Transverse colon (tissue), 4 donors: ENCODE measurements around the gene TARS3. TPM values are rescaled to one million over a fixed set of nuclear protein-coding genes. Genes with fewer than 3 reads are reported as not detected.

ENCODE experiments used
- DNase-seq: peaks from one replicate; pipeline ENCODE4 v3.0.0-alpha.2; 2019
- H3K27ac ChIP-seq, 4 donors: fragments of 200-600 bp; sonication (generic); 2 replicates each; pipeline ENCODE4 v1.5.1; 2016 to 2018; ENCODE audit warnings: inconsistent platforms in 4 of 4
- H3K27me3 ChIP-seq: fragments of 200-600 bp; sonication (generic); 2 replicates; pipeline ENCODE4 v1.5.1; 2017; ENCODE audit warnings: inconsistent platforms
- H3K36me3 ChIP-seq, 4 donors: fragments of 200-600 bp; sonication (generic); 2 replicates each; pipeline ENCODE4 v1.5.1; 2017 to 2019; ENCODE audit warnings: inconsistent platforms in 4 of 4
- H3K4me1 ChIP-seq, 4 donors: fragments of 200-600 bp; sonication (generic); 2 replicates each; pipeline ENCODE4 v1.5.1; 2017 to 2020; ENCODE audit warnings: inconsistent platforms in 4 of 4
- H3K4me3 ChIP-seq, 4 donors: fragments of 200-600 bp; sonication (generic); 1 replicate in 1 of 4; 2 replicates in 3 of 4; pipeline versions ENCODE4 v1.5.1 to v1.6.1; 2017 to 2019; ENCODE audit warnings: inconsistent platforms in 4 of 4
- H3K9me3 ChIP-seq, 2 donors: fragments of 200-600 bp; sonication (generic); 2 replicates each; pipeline ENCODE4 v1.5.1; 2017 to 2019; ENCODE audit warnings: inconsistent platforms in 2 of 2
- EP300 ChIP-seq: sonication (generic); formaldehyde crosslinking; IDR thresholded peaks from one replicate; pipeline ENCODE4 v1.6.1; 2017; ENCODE audit warnings: antibody characterized with exemption, low read depth
- POLR2A ChIP-seq: fragments of 450-650 bp; IDR thresholded peaks from one replicate; pipeline ENCODE4 v1.6.1; 2016; ENCODE audit warnings: antibody characterized with exemption, mild to moderate bottlenecking, moderate library complexity
- POLR2AphosphoS5 ChIP-seq, 3 donors: sonication (generic); formaldehyde crosslinking; IDR thresholded peaks; one replicate each; pipeline ENCODE4 v1.6.1; 2016; ENCODE audit warnings: antibody characterized with exemption in 3 of 3
- WGBS, 2 donors: methylation state at CpG; one replicate each; pipeline ENCODE4 v1.1.5; 2018; ENCODE audit warnings: low coverage in 1 of 2; 5-methylcytosine and 5-hydroxymethylcytosine counted together
- in situ Hi-C, 4 donors: fragments of 200-750 bp; cut with MboI; loops; one replicate each; pipeline versions ENCODE4 v1.15.0 to v1.15.1; 2017; ENCODE audit warnings: low sequenced_read_pairs in 3 of 4, low pct_ligation_motif_present in 1 of 4, low pct_unique_long_range_greater_than_20kb in 1 of 4
- intact Hi-C: fragments of 100-400 bp; cut with DNase I; formaldehyde crosslinking; loops from one replicate; pipeline ENCODE4 v1.15.1; 2023; ENCODE audit warnings: low total_unique reads
- total RNA-seq, 4 donors: library from RNA; depleted of rRNA; stranded (reverse); fragments of >200 nt; gene quantifications; one replicate each; pipeline ENCODE4 v1.1.0, GENCODE V29; 2016
- TF ChIP-seq, protein P1 (sequence below), 5 experiments: fragments of 200-600 bp in 3 of 5; fragments of 450-650 bp in 2 of 5; sonication (generic) in 3 of 5; IDR thresholded peaks; 1 replicate in 2 of 5; 2 replicates in 3 of 5; pipeline ENCODE4 v1.5.1; 2016 to 2017; ENCODE audit warnings: antibody characterized with exemption in 5 of 5, inconsistent platforms in 3 of 5, mild to moderate bottlenecking in 2 of 5, moderate library complexity in 1 of 5

The TARS3 gene
- total RNA-seq, 4 donors from 2014 or later, result 11.7 to 55.7 (median 15.0) TPM

- no peak for DNase-seq
- no peaks in the 10 kb centered on the region for H3K27me3 ChIP-seq
- TF ChIP-seq POLR2AphosphoS5 (IDR thresholded peaks at IDR 0.05), result no peak
- TF ChIP-seq, protein P1, sequence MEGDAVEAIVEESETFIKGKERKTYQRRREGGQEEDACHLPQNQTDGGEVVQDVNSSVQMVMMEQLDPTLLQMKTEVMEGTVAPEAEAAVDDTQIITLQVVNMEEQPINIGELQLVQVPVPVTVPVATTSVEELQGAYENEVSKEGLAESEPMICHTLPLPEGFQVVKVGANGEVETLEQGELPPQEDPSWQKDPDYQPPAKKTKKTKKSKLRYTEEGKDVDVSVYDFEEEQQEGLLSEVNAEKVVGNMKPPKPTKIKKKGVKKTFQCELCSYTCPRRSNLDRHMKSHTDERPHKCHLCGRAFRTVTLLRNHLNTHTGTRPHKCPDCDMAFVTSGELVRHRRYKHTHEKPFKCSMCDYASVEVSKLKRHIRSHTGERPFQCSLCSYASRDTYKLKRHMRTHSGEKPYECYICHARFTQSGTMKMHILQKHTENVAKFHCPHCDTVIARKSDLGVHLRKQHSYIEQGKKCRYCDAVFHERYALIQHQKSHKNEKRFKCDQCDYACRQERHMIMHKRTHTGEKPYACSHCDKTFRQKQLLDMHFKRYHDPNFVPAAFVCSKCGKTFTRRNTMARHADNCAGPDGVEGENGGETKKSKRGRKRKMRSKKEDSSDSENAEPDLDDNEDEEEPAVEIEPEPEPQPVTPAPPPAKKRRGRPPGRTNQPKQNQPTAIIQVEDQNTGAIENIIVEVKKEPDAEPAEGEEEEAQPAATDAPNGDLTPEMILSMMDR (IDR thresholded peaks at IDR 0.05), result no peak
- TF ChIP-seq POLR2A, result no peak
- in situ Hi-C loops (no loop called here), intact Hi-C loops (no loop called here)
- no peaks in the 10 kb centered on the region for H3K9me3 ChIP-seq
- H3K4me3 ChIP-seq, result no peak overlapping the region
- H3K4me1 ChIP-seq, result no peaks in the 10 kb centered on the region
- no peak overlapping the region for H3K27ac ChIP-seq
- peaks cover 0 to 22% (median 9%) of the 10 kb centered on the region in 4 donors for H3K36me3 ChIP-seq
- WGBS, 2 donors, result 77 to 85% methylated on average over 4 to 6 of the region's 6 CpGs
Measured at GRCh38 chr15:101710806-101711205, 13.5 kb downstream of the TARS3 start.

DNA sequence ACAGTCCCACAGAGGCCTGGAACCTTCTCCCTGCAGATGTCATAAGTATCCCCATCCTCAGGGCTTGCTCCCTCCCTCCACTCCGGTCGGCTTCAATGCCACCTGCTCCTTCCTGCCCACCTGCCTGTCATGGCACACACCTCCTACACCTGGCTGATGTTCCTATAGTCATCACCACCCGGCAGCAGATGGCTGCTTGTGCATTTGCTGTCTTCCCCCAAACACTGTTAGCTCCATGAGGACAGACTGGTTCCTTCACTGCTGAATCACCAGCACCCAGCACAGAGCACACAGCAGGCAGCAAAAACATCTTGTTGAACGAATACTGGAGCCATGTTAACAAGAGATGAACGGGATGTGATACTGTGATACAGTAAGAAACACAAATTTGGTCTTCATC is 14.8 kb downstream of the TARS3 start:
- 97 to 100% methylated on average over 2 to 5 of the region's 5 CpGs for WGBS, 2 donors
- in situ Hi-C loops, result no loop called here
- H3K9me3 ChIP-seq, result no peaks in the 10 kb centered on the region
- intact Hi-C loops, result no loop called here
- H3K27ac ChIP-seq, result no peak overlapping the region
- DNase-seq, result no peak
- H3K27me3 ChIP-seq, result no peaks in the 10 kb centered on the region
- H3K4me3 ChIP-seq, result no peak overlapping the region
- no peaks in the 10 kb centered on the region for H3K4me1 ChIP-seq
- H3K36me3 ChIP-seq, result peaks cover 0 to 27% (median 9%) of the 10 kb centered on the region in 4 donors
- TF ChIP-seq EP300 (no peak), POLR2AphosphoS5 (IDR thresholded peaks at IDR 0.05) (no peak), POLR2A (no peak)
- TF ChIP-seq, protein P1 (IDR thresholded peaks at IDR 0.05), result no peak

DNA sequence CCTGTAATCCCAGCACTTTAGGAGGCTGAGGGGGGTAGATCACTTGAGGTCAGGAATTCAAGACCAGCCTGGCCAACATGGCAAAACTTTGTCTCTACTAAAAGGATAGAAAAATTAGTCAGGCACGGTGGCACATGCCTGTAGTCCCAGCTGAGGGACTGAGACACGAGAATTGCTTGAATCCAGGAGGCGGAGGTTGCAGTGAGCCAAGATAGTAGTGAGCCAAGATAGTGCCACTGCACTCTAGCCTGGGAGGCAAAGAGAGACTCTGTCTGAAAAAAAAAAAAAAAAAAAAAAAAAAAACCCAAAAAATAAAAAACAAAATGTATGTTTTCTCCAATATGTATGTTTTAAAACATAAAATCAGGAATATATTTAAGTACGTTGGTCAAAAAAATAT is 16.3 kb downstream of the TARS3 start:
- 94 to 98% methylated on average over 4 of the region's 4 CpGs for WGBS, 2 donors

GRCh38 chr15:101702077-101702476 is 22.2 kb downstream of the TARS3 start:
- Histone ChIP-seq H3K4me3 (no peak overlapping the region), H3K27ac (no peak overlapping the region), H3K36me3 (peaks cover 0 to 62% (median 19%) of the 10 kb centered on the region in 4 donors), H3K27me3 (no peaks in the 10 kb centered on the region), H3K4me1 (no peaks in the 10 kb centered on the region), H3K9me3 (no peaks in the 10 kb centered on the region)
- intact Hi-C loops (no loop called here), in situ Hi-C loops (no loop called here)
- no peak for DNase-seq
- WGBS, 2 donors, result 71 to 72% methylated on average over 4 of the region's 4 CpGs
- no peak for TF ChIP-seq POLR2A
- no peak for TF ChIP-seq EP300
- no peak for TF ChIP-seq POLR2AphosphoS5 (IDR thresholded peaks at IDR 0.05)
- TF ChIP-seq, protein P1 (IDR thresholded peaks at IDR 0.05), result no peak

More for the DNA sequence above, 16.3 kb downstream of the TARS3 start:
- H3K27ac ChIP-seq, result no peak overlapping the region
- H3K4me3 ChIP-seq, result no peak overlapping the region
- TF ChIP-seq POLR2AphosphoS5 (IDR thresholded peaks at IDR 0.05), result no peak
- TF ChIP-seq, protein P1 (IDR thresholded peaks at IDR 0.05), result no peak
- peaks cover 0 to 27% (median 5%) of the 10 kb centered on the region in 4 donors for H3K36me3 ChIP-seq
- DNase-seq, result no peak
- H3K4me1 ChIP-seq, result no peaks in the 10 kb centered on the region
- H3K9me3 ChIP-seq, result no peaks in the 10 kb centered on the region
- H3K27me3 ChIP-seq, result no peaks in the 10 kb centered on the region
- in situ Hi-C loops (no loop called here), intact Hi-C loops (no loop called here)
